HS-5 (cell line): ENCODE results near the gene TMEM203.

Source experiments
- DNase-seq: peaks from one replicate; pipeline ENCODE4 v3.0.0-alpha.2; 2012; ENCODE audit warnings: low read depth

The TMEM203 gene

GRCh38 chr9:137228968-137229896 lies 23.8 kb upstream of the TMEM203 start:
- DNase-seq = no peak

DNA sequence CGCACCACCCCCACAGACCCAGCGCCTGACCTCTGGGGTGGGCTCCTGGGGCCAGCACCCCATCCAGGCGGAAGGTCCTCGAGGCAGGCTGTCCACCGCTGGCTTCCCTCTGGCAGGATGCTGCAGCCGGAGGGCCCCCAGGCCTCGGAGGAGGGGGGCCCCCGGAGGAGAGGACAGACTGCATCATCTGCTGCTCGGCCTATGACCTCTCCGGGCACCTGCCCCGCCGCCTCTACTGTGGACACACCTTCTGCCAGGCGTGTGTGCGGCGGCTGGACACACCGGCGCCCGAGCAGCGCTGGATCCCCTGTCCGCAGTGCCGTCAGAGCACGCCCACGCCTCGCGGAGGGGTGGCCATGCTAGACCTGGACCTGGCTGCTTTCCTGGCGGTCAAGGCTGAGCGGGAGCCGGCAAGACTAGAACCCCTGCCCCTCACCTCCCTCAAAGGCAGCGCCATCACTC lies 23.1 kb upstream of the TMEM203 start:
- DNase-seq = no peak

GRCh38 chr9:137227853-137228505 lies 22.5 kb upstream of the TMEM203 start:
- no peak for DNase-seq

GRCh38 chr9:137227054-137227852 lies 21.8 kb upstream of the TMEM203 start, which contains the start of gene RNF224:
Gene RNF224 (plus strand): TSS chr9:137227502. CDS start chr9:137228336, 834 bp downstream.
- no peak for DNase-seq

DNA sequence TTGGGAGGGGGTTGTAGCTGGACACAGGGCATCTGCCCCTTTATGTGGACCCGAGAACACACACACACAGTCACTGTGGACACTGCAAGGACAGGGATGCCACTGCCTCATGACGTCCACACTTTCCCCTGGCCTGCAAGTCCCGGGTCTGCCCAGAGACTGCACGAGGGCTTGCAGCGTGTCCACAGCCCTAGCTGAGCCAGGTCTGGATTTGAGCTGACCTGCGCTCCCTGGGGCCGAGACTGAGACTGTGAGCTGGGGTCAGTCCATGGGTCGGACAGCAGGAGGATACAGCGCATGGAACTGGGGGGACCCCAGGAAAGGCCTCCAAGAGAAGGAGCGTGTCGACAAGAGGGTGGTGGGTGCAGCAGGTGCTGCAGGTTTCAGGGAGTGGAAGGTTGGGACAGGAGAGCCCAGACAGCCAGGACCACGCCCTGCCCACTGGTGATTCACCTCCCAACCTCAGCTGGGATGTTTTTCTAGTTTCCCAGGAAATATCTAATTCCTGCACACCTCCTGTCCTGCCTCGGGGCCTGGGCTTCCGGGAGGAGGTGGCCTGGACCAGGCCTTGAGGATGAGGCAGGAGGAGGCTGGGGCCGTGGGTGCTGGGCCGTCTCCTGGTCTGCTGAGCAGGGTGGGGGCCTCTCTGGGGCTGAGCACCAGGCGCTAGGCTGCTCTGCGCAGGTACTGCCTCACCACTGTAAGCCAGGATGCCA lies 21.0 kb upstream of the TMEM203 start:
- DNase-seq = no peak

- DNase-seq = no peak
Observed at GRCh38 chr9:137225699-137226331, 20.4 kb upstream of the TMEM203 start.

DNA sequence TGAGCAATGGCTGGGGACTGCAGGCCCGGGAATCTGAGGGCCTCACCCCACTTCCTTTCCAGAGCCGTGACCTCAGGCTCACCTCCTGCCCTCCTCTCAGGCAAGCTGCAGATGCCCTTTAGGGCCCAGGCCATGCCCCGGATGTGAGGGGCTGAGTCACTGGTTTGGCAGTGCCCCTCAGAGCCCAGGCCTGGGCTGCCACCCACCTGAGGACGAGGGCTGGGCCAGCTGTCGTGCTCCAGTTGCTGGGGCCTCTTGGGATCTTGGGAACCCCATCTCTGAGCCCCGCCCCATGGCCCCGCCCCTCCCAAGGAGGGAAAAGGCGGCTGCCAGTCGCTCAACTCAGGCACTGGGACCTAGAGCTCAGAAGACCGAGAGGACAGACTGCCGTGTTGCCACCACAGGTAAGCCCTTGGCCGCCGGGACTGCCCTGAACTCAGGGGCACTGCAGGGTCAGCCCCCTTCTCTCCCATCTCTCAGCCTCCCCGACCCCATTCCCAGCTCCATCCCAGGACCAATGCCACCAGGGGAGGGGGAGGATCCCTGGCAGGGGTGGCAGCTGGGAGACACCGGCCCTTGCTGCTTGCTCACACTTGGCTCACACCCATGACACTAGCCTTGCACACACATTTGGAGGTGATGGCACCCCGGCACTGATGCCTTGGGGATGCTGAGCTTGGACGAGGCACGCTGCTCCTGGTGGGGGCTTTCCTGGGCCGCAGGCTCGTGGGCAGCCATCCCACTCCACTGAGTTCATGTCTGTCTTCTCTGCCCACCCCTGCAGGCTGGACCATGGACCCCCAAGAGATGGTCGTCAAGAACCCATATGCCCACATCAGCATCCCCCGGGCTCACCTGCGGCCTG lies 19.6 kb upstream of the TMEM203 start, which contains the start of gene CYSRT1:
Gene CYSRT1, plus strand, starts transcription at position 345 of the 865 bp plus-strand sequence. Its CDS starts 448 bp downstream, at position 793.
- DNase-seq = no peak

GRCh38 chr9:137223078-137223970 lies 17.9 kb upstream of the TMEM203 start:
- peak; percentile 92 for DNase-seq

DNA sequence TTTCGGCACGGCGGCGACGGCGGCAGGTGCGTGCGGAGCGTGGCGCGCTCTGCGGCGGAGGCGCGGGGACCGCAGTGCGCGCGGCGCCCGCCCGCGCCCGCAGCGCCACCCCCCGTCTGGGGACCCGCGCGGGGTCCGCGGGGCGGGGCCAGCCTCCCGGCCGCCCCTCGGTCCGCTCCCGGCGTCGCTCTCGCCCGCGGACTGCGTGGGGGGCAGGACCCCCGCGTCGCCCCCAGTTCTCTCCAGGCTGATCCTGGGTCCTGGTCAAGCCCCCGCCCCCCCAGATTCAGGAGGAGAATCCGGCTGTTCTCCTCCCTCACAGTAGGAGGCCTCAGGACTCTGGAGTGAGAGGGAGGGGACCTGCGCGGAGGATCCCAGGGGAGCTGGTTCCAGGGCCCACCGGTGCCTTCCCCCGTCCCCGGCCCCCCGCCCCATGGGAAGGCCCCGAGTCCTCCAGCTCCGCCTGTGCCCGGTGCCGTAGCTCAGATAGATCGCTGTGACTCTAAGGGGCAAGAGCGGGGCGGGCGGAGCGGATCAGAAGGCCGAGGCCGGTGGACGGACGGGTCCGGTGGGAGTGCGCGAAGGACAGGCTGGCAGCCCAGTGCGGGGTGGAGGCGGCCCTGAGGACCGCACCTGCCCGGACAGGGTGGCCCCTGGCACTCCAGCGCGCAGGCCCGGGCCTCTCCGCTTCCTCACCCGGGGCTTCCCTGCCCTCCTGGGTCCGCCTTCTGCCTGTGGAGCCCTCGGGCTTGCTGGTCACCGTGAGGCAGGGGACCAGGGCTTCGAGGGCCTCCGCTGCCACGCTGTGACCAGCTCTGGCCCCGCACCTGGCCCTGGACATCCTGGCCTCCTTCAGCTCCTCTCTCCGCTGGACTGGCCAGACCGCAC lies 17.0 kb upstream of the TMEM203 start, which contains the start of gene RNF208:
Gene RNF208, minus strand, starts transcription at position 51 of the 888 bp plus-strand sequence. CDS start 1,028 bp downstream, outside the sequence.
- no peak for DNase-seq

GRCh38 chr9:137221506-137222111 lies 16.2 kb upstream of the TMEM203 start:
- no peak for DNase-seq

- DNase-seq = no peak
Observed at GRCh38 chr9:137221095-137221505, 15.7 kb upstream of the TMEM203 start.

- no peak for DNase-seq
Observed at GRCh38 chr9:137220317-137221094, 15.1 kb upstream of the TMEM203 start.

DNA sequence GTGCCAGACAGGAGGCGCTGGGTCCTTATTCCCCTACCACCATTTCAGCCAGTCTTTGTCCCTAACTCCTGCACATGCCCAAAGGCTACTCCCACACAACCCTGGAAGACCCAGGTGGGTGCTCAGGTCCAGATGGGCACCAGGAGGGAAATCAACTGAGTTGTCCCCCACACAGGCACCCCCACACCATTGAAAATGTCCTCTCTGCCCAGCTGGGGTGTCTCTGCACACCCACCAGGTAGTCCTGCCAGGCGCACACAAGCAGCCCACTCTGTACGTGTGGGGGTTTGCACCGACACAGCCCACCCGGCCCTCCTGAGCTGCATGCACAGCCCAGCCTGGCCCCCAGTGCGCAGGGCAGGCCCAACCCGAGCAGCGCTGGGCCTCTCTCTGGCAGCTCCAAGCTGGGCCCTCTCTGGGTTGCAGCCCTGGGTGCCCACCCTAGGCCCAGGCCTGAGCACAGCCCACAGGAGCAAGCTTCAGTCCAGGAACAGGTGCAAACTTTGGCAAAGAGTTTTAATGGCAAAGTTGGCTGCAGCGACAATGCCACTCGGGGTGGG lies 14.4 kb upstream of the TMEM203 start:
- no peak for DNase-seq

DNA sequence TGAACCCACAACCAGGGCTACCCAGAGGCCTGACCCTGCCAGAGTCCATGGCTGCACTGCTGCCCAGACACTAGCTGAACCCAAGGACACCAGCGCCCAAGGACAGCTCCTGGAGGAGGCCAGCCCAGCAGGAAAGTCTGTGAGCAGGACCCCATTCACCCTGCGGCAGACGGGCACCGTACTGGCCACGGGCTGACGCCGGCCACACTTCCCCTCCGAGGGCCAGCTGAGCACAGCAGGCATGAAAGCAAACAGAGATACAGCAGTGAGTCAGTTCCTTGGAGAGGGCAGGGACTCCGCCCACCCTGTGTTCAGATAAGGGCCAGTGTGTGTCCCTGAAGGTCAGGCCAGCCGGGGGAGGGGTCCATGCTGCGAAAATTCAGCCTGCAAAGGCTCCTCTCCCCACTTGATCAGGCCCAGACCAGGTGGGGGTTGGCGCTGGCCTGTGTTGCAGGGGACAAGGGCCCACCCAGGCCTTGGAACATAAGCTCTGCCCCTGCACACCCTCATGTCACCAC lies 13.4 kb upstream of the TMEM203 start:
- no peak for DNase-seq

GRCh38 chr9:137218212-137218753 lies 12.8 kb upstream of the TMEM203 start:
- no peak for DNase-seq
